DOHH2 (cell line): ENCODE data around the gene NAT9.

Experiments used
- CTCF ChIP-seq: fragments of 200-600 bp; sonication (generic); IDR thresholded peaks from one replicate; pipeline ENCODE4 v1.5.1; 2014; ENCODE audit warnings: antibody characterized with exemption, mild to moderate bottlenecking, low read depth, low read length; ENCODE audit not compliant: poor library complexity, severe bottlenecking
- EZH2phosphoT487 ChIP-seq: fragments of 200-600 bp; sonication (generic); IDR thresholded peaks from 2 replicates; pipeline ENCODE4 v1.6.1; 2017; ENCODE audit warnings: borderline replicate concordance, mild to moderate bottlenecking, antibody characterized with exemption, low read length, moderate library complexity, mixed read lengths

DNA sequence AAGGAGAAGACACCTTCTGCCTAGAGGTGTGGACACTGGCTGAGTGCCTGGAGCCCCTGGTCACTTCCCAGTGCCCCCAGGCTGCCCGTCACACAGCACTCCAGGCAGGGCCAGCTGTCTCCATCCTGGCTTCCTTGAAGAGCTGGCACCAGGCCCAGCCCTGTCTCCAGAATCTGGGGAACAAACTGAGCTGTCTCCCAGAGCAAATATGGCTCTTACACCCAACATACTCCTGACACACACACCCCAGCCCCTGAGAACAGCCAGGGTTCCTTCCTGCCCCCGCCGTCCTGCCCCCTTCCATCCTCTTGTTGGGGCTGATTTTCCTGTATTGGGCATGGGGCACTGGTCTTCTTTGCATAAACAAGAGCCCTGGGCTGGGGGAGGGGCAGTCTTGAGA is 18.6 kb downstream of the NAT9 start:
- TF ChIP-seq EZH2phosphoT487 = no peak
- TF ChIP-seq CTCF = no peak
